OCI-LY3 (cell line): ENCODE measurements around the gene EXOC7.

Source experiments
- EZH2phosphoT487 ChIP-seq: fragments of 200-600 bp; shearing (Covaris generic); IDR thresholded peaks from 2 replicates; pipeline ENCODE4 v1.6.1; 2018; ENCODE audit warnings: antibody characterized with exemption, mixed run types, low read depth
- TF ChIP-seq, protein P1 (sequence below): fragments of 200-600, 300-600 bp; sonication (generic); IDR thresholded peaks from 2 replicates; pipeline ENCODE4 v1.5.1; 2014; ENCODE audit warnings: antibody characterized with exemption, low read length, low read depth

DNA sequence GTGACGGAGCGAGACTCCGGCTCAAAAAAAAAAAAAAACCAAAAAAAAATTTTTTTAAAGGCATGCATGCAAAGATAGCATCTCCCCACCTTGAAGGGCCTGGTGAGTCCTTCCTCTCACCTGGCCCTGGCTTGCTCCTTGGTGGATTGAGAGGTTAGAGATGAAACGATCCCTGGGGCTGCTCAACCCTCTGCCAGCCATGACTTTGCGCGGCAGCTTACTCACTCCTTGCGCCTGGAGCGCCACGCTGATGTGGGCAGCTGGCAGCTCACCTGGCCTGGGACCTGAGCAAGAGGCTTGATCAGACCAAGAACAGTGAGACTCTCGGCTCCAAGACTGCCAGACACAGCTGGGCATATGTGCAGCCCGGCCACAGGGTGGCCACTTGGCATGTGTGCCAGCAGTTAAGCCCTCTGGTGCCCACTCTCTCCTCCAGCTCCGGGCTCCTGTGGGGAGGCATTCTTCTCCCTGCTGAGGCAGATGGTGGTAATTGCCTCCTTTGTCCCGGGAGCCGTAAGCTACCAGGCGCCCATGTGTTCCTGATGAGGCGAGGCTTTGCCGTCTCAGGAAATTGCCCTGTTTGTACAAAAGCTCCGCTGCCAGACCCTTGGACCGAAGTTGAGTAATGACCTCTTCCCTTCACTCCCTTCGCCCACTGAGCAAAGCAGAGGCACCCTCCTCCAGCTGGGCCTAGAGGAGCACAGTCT lies 71.4 kb downstream of the EXOC7 start:
- TF ChIP-seq, protein P1, sequence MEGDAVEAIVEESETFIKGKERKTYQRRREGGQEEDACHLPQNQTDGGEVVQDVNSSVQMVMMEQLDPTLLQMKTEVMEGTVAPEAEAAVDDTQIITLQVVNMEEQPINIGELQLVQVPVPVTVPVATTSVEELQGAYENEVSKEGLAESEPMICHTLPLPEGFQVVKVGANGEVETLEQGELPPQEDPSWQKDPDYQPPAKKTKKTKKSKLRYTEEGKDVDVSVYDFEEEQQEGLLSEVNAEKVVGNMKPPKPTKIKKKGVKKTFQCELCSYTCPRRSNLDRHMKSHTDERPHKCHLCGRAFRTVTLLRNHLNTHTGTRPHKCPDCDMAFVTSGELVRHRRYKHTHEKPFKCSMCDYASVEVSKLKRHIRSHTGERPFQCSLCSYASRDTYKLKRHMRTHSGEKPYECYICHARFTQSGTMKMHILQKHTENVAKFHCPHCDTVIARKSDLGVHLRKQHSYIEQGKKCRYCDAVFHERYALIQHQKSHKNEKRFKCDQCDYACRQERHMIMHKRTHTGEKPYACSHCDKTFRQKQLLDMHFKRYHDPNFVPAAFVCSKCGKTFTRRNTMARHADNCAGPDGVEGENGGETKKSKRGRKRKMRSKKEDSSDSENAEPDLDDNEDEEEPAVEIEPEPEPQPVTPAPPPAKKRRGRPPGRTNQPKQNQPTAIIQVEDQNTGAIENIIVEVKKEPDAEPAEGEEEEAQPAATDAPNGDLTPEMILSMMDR, result no peak
- TF ChIP-seq EZH2phosphoT487, result no peak
